HG02840 (cell line): ENCODE results near the gene TIPRL.
"Not testable (repeated sequence)": the region's sequence is repeated elsewhere in the genome, so short reads cannot be mapped to it uniquely, and the experiment has no call there.

ENCODE experiments used
- ATAC-seq: cut with Tn5 transposase; IDR thresholded peaks from one replicate; pipeline ENCODE4 v1.9.1; 2021; ENCODE audit warnings: mild to moderate bottlenecking, moderate library complexity, moderate number of reproducible peaks; ENCODE audit not compliant: unreplicated experiment, low FRiP score

Gene TIPRL

DNA sequence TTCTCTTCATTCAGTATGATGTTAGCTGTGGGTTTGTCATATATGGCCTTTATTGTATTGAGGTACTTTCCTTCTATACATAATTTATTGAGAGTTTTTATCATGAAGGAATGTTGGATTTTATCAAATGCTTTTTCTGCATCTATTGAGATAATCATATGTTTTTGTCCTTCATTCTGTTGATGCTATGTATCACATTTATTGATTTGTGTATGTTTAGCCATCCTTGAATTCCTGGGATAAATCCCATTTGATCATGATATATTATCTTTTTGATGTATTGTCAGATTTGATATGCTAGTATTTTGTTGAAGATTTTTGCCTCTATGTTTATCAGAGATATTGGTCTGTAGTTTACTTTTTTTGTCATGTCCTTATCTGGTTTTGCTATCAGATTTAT lies 21.1 kb upstream of the TIPRL start:
- ATAC-seq = no peak

DNA sequence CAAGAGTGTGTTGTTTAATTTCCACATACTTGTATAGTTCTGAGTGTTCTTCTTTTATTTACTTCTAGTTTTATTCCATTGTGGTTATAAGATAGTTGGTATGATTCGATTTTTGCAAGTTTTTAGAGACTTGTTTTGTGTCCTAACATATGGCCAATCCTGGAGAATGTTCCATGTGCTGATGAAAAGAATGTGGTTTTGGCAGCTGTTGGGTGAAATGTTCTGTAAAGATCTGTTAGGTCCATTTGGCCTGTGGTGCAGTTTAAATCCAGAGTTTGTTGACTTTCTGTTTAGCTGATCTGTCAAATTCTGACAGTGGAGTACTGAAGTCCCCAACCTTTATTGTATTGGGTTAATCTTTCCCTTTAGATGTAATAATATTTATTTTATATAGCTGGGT lies 19.5 kb upstream of the TIPRL start:
- ATAC-seq = no peak

DNA sequence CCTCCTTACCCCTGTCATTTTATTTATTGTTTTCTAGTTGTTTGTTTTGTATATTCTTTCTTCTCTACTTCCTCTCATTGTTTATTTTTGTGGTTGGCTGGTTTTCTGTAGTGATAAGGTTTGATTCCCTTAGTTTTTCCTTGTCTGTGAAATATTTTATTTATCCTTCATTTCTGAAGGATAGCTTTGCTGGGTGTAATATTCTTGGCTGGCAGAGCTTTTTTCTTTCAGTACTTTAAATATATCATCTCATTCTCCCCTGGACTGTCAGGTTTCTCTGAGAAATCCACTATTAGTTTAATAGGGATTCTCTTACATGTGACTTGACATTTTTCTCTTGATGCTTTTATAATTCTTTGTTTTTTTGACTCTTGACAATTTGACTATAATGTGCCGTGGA lies 18.8 kb upstream of the TIPRL start:
- ATAC-seq = no peak

DNA sequence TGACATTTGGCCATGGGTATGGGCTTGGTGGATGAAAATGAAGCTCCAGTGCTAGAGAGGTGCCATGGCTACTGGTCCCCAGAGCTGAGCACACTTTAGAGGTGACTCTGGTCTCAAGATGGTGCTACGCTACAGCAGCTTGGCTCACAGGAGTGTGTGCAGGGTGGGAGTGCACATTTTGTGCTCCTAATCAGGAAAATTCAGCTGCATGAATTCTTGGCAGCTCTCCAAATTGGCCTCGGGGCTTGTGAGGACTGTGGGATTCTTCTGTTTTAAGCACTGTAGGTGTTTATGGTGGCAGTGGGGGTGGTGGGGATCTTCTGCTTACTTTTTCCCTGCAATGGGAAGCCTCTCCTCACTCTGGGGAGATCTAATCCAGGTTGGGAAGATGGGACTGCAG lies 17.3 kb upstream of the TIPRL start:
- no peak for ATAC-seq

DNA sequence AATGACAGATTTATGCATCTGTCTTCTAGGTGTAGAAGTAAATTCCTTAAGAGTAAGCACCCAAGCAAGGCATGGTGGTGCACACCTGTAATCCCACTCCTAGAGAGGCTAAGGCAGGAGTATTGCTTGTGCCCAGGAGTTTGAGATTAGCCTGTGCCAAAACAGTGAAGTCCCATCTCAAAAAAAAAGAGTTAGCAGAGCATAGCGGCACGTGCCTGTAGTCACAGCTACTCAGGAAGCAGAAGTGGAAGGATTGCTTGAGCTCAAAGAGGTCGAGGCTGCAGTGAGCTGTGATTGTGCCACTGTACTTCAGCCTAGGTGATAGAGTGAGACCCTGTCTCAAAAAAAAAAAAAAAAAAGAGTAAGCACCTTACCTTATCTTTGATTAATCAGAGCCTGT lies 15.1 kb upstream of the TIPRL start:
- no peak for ATAC-seq

DNA sequence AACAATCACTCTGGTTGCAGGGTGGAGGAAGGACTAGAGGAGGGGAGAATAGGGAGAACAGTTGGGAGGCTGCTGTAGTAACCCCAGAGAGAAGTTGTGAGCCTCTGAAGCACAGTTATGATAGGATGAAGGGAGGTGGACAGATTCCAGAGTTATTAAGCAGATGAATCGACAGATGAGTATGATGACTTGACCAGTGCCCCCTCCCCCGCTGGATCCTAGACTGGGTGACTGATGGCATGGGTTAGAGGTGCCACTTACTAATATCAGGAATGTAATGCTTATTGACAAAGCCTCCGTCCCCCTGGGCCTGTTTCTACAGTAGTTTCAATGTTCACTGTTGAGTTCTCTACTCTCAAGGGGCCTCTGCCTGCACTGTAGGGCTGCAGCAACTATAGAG lies 14.0 kb upstream of the TIPRL start:
- no peak for ATAC-seq

DNA sequence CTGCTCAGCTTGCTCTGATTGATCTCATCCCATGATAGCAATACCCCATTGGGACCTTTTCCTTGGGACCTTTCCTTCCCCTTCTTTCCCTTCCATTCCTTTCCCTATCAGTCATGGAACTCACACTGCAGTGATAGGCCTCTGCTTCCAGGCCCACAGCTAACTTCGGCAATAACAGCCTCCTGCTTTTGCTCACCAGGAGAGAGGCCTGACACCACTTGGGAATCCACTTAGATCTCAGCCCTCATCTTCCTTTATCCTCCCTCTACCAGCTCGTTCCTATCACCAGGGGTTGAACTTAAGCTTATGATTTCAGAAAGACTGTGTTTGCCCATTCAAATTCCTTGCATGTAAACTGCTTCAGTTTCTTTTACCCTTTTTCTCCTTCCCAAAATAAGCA lies 11.0 kb upstream of the TIPRL start:
- ATAC-seq = no peak

DNA sequence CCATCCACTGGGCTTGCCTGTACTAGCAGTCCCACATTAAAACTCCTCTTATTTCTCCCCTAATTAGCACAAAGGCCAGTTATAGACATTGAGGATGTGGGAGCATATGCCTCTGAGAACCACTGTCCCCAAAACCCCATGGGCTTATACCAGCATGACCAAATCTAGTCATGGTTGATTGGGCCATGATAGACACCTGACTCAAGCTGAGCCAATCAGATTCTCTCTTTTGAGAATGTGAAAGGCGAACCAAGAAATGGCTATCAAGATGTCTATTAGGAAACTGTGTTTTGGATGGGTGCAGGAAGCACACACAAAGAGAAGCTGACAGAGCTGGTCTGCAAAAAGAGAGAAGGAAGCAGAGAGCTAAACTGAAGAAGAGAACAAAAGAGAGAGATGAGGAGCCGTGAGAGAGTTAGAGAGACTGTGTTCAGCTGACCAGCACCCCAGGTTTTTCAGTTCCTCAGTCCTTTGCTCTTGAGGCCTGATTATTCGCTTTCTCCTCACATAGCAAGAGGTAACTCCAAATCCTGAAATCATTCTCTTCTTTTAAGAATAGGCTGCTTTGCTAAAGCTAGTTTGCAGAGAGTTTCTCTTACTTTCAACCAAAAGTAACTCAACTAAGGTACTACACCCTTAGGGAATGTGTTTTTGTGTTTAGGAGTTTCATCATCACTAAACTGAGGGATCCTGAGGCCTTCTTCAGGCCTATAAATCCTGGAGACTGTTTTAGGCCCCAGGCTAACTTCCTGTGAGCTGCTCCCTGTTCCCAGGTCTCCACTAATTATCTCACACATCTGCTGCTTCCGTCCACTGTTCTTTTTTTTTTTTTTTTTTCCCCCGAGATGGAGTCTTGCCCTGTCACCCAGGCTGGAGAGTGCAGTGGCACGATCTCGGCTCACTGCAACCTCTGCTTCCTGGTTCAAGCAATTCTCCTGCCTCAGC lies 7.9 kb upstream of the TIPRL start:
- no peak for ATAC-seq

DNA sequence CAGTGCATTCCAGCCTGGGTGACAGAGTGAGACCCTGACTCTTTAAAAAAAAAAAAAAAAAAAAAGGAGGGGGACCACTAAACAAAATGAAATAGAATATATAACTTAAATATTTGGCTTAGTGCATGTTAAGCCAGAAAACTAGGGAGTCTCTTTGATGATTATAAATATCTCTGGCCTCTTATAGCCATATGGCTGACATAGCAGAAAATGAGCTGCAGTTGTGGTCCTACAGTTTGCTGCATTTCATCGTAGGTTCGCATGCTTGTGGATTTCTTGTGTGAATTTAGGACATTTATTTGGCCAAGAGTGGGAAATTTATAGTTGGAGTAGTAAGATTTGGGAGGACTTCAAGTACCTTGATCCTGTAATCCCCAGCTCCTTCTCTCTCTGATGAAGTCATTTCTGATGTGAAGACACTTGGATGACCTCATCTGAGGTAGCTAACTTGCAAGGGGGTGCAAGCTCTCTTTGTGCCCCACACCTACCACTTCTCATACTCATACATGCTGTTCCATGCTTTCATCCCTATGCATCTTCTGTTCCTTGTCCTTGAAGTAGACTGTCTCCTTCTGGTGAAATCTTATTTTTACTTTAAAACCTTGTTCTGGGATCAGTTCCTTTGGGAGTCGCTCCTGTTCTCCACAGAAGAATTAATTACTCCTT lies 6.4 kb upstream of the TIPRL start:
- ATAC-seq = no peak

DNA sequence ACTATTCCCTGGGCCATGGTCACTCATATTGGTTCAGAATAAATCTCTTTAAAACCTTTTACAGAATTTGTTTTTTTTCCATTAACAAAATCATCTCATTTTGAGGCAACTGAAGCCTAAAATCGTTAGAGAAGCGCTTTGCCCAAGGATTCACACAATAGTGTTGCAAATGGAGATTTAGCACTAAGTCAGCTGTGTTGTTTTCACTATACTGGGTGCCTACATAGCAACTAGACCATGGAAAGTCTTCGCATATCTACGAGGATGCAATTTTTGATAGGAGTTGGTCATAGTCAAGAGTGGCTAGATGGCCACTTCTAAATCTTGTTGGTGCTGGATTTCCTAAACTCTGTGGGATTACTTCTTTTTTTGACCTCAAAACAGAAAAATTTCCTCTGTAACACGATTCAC lies 530 bp upstream of the TIPRL start:
- ATAC-seq = no peak

DNA sequence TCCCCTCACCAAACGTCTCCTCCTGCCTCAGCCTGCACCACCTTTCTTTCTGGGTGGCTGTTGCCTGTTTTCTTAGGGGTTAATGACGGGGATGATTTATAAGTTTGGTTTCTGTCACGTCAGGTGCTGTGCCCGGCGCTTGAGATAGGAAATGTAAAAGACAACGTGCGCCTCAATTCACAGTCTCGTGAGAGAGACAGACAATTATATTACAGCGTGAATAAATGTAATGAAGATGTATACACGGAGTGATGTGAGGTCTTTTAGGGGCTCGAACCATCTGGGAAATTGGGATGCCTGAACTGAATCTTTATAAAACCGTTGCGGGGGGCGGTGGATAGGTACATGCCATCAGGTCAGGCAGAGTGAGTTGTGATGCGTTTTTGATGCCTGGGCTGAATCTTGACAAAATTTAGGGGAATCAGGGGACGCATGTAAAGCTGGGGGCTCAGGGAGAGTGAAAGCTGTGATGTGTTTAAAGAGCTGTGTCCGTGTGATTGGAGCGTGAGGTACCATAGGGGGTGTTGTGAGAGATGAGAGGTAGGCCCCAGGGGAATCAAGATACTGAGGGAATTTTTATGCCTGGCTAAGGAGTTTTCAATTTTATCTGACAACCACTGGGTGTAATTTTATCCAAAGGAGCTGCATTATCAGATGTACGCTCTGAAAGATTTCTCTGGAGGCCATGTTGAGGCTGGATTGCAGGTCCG lies 831 bp downstream of the TIPRL start:
- no peak for ATAC-seq

DNA sequence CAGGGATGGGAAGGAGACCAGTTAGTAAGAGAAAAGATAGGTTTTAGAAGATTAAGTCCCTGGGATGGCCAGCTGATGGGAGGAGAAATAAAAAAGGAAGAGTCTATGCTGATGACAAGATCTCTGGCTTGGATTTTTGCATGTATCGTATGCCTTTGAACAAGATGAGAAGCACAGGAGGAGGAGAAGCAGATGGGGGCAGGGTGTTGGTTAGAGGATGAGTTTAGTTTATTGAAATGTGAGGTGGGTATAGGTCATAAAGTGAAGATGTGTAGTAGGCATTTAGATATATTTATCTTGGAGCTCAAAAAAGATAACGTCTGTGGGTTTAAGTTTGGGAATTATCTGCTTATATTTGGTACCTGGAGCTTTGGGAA lies 1.4 kb downstream of the TIPRL start:
- no peak for ATAC-seq

DNA sequence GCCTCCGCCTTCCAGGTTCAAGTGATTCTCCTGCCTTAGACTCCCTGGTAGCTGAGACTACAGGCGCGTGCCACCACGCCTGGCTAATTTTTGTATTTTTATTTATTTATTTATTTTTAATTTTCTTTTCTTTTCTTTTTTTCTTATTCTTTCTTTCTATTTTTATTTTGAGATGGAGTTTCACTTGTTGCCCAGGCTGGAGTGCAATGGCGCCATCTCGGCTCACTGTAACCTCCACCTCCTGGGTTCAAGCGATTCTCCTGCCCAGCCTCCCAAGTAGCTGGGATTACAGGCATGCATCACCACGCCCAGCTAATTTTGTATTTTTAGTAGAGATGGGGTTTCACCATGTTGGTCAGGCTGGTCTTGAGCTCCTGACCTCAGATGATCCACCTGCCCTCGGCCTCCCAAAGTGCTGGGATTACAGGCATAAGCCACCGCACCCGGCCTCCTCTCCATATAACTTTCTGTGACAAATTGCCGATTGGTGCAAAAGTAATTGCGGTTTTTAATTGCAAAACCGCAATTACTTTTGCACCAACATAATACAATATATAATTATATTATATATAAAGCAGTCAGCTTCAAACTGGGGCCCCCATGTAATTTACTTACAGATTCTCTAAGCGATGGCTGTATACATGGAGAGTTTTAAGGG lies 2.4 kb downstream of the TIPRL start:
- ATAC-seq = not testable (repeated sequence)

DNA sequence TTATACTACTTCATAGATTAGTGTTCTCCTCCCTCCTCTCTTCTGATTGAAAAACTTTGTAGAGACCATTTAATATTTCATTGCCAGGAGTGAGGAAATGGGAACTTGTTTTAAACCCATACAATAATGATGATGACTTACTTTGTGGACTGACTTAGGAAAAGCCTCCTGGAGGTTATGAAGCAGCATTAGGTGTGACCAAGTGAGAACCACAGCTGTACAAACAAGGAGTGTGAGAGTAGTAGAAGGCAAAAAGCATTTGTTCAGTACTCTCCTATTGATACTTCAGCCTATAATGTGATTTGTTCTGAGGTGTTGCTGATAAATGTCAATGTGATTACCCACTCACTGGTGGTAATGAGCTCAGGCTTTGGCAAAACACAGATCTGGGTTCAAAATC lies 8.4 kb downstream of the TIPRL start:
- ATAC-seq = no peak

DNA sequence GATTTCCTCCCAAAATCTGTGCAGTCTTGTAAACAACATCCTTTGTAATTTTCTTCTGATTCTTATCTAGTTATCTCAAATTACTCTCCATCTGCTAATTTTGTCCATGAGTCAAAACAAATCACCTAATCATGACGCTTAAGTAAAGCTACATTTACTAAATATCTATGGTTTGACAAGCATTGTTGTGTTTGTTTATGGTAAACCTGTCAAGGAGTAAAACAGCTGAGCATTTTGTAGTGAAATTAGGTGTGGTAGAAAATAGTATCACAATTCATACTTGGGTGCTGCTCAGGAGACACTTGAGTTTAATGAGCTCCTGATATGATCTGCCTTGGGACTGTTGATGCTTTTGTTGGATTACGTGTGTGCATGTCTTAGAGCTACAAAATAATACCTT lies 11.6 kb downstream of the TIPRL start:
- ATAC-seq = no peak

DNA sequence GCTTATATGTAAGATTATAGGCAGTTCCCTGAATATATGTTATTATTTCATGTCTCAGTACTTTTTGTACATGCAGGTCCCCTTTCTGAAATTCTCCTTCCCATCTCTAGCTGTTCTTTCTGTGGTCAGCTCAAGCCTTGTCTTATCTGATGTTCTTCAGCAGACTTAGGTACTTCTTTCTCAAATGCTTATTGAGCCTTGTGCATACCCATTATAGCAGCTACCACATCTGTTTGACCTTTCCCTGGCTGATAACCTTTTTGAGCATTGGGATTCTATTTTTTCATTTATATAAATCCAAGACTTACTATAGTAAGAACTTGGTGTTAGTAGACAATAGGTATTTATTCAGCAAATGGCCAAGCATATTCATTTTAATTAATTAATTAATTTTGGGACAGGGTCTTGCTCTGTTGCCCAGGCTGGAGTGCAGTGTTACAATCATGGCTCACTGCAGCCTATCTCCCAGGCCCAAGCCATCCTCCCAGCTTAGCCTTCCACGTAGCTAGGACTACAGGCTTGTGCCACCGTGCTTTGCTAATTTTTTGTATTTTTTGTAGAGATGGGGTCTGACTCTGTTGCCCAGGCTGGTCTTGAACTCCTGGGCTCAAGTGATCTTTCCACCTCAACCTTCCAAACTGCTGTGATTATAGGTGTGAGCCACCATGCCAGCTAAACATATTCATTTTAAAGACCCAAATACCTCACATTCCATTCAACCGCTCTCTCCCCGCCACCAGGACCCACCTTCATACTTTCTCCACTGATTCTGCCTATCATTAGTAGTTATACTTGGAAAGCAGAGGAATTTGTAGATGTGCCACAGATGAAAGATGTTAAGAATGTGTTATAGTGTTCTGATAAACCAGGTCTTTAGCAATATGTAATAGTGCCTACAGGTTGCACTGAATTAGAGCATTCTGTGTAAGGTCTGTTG lies 16.7 kb downstream of the TIPRL start:
- no peak for ATAC-seq

DNA sequence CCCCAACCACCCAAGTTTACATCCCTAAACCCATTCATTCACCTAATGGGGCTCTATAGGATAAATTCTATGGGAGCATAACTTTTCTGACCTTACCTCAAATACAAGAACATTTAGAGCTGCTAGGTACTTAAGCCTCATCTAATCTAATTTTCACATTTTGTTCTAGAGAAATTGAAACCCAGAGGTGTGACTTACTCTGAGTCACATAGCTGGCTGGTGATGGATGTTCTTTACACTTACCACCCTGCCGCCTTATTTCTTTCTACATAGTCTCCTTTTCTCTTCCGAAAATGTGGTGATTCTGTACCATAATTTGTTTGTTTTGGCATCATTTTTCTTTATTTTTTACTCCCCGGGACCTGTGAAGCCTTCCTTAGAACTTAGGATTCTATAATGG lies 20.3 kb downstream of the TIPRL start:
- no peak for ATAC-seq

DNA sequence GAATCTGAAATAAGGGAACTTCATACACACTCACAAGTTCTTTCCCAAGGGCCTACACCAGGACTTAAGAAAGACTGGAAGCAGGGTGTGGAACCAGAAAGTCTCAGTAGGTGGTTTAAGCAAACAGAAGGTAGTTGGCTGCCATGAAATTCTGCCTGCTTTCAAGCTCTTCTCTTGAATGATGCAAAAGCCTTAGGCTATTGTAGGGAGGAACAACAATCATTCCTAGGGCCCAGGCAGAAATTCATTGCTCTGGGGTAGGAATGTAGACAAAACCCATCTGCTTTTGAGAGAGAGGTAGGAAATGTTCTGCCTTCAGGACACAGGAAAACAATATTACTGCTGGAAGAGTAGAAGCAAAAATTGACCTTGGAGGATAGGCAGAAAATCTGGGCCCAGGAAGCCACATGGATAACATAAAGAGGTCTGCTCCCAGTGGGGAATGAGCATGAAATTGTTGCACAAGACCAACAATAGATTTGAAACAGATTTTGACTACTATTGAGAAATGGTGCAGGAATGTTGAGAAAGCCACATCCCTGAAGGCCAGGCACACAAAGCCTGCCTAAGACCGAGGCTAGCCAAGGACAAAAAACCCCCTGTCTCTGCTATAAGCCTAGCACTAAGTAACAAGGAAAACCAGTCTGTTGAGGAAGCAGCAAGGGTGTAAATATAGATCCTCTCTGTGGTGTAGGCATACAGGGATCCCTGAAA lies 24.3 kb downstream of the TIPRL start:
- ATAC-seq = no peak

DNA sequence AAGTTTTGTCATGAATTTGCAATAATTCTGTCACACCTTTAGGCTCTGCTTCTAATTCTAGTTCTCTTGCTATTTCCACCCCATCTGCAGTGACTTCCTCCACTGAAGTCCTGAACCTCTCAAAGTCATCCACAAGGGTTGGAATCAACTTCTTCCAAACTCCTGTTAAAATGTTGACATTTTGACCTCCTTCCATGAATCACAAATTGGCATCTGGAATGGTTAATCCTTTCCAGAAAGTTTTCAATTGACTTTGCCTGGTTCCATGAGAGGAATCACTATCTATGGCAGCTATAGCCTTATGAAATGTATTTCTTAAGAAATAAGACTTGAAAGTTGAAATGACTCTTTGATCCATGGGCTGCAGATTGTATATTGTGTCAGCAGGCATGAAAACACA lies 27.3 kb downstream of the TIPRL start:
- ATAC-seq = no peak
